ENCODE data around the gene AVP.
"Not testable (repeated sequence)": the region's sequence is repeated elsewhere in the genome, so short reads cannot be mapped to it uniquely, and the experiment has no call there.

The AVP gene

GRCh38 chr20:3082955-3083952, 1.3 kb downstream of the AVP start:
- no peak for DNase-seq (ENCODE audit: low read depth)

- DNase-seq (ENCODE audit: low read depth) = no peak
These were observed 2.1 kb downstream of the AVP start for GRCh38 chr20:3082306-3082951.

GRCh38 chr20:3081641-3082040, 2.9 kb downstream of the AVP start:
- no peak for DNase-seq (ENCODE audit: low read depth)

- peak; percentile 22 for DNase-seq (ENCODE audit: low read depth)
These were observed 3.6 kb downstream of the AVP start for GRCh38 chr20:3080939-3081388.

GRCh38 chr20:3077618-3078134, 6.8 kb downstream of the AVP start:
- no peak for DNase-seq (ENCODE audit: low read depth)

GRCh38 chr20:3075315-3075714, 9.2 kb downstream of the AVP start:
- DNase-seq (ENCODE audit: low read depth) = not testable (repeated sequence)

GRCh38 chr20:3074812-3075211, 9.7 kb downstream of the AVP start:
- DNase-seq (ENCODE audit: low read depth) = no peak

- not testable (repeated sequence) for DNase-seq (ENCODE audit: low read depth)
These were observed 11.3 kb downstream of the AVP start for GRCh38 chr20:3073251-3073643.

GRCh38 chr20:3072530-3073250, 11.8 kb downstream of the AVP start:
- no peak for DNase-seq (ENCODE audit: low read depth)

GRCh38 chr20:3071610-3072529, 12.7 kb downstream of the AVP start, which contains the start of gene OXT:
OXT (plus strand) TSS chr20:3071620; CDS start chr20:3071656, 36 bp downstream.
- no peak for DNase-seq (ENCODE audit: low read depth)

- no peak for DNase-seq (ENCODE audit: low read depth)
These were observed 13.3 kb downstream of the AVP start for GRCh38 chr20:3071266-3071609.

GRCh38 chr20:3070725-3071124, 13.8 kb downstream of the AVP start:
- DNase-seq (ENCODE audit: low read depth) = no peak

- DNase-seq (ENCODE audit: low read depth) = no peak
These were observed 15.3 kb downstream of the AVP start for GRCh38 chr20:3068986-3069900.

GRCh38 chr20:3068075-3068474, 16.4 kb downstream of the AVP start:
- DNase-seq (ENCODE audit: low read depth) = no peak

GRCh38 chr20:3067139-3068014, 17.1 kb downstream of the AVP start:
- no peak for DNase-seq (ENCODE audit: low read depth)

- DNase-seq (ENCODE audit: low read depth) = not testable (repeated sequence)
These were observed 20.4 kb downstream of the AVP start for GRCh38 chr20:3064119-3064518.

- DNase-seq (ENCODE audit: low read depth) = no peak
These were observed 25.0 kb downstream of the AVP start for GRCh38 chr20:3059489-3059888.

- no peak for DNase-seq (ENCODE audit: low read depth)
These were observed 33.0 kb downstream of the AVP start for GRCh38 chr20:3051385-3052019.

All from HS-5 (cell line).